ENCODE data around the gene USP32. TPM values are rescaled to one million over a fixed set of nuclear protein-coding genes. Genes with fewer than 3 reads are reported as not detected.

The USP32 gene
- total and polyA plus RNA-seq, 10 of the 15 experiments (the other 5 are each of a cell fraction or from before 2014, with no cell fraction given), result 7.8 to 37.3 (median 25.5) TPM

- SMC1A ChIA-PET (ENCODE audit: uncharacterized antibody, unreplicated experiment), result interaction anchor here (0.8 to 1.0 kb wide), 3 partner anchors 87 to 245 kb away, joined by 3 to 4 read pairs (median 4); no protein-coding TSS in a partner anchor
- Histone ChIP-seq H3K9ac (ENCODE audit: control insufficient read depth, insufficient read depth, low read length) (peak overlapping the region; percentile 84), H3K79me2 (ENCODE audit: control insufficient read depth, insufficient read depth, low read length) (peaks cover 30% of the 10 kb centered on the region), H4K20me1 (ENCODE audit: control insufficient read depth, insufficient read depth) (no peaks in the 10 kb centered on the region), H3K27me3 (replicated peaks in 1 of 2; ENCODE audit: control insufficient read depth in 2 of 2, insufficient read depth in 2 of 2, low read length in 1 of 2) (no peaks in the 10 kb centered on the region), H3K27ac (ENCODE audit: control insufficient read depth, insufficient read depth) (peak overlapping the region; percentile 89), H2AFZ (ENCODE audit: control insufficient read depth, low read depth, low read length) (peak overlapping the region; percentile 61), H3K4me2 (ENCODE audit: control insufficient read depth, insufficient read depth) (peak overlapping the region; percentile 91), H3K9me3 (replicated peaks; ENCODE audit: control insufficient read depth, insufficient read depth, low read length) (no peaks in the 10 kb centered on the region), H3K4me3 (peak overlapping the region; percentile 97), H3K4me1 (ENCODE audit: control insufficient read depth, insufficient read depth, low read length) (peaks cover 6% of the 10 kb centered on the region), H3K36me3 (ENCODE audit: control insufficient read depth in 2 of 2, insufficient read depth in 2 of 2, low read length in 1 of 2) (no peaks in the 10 kb centered on the region)
- 17% methylated on average over 17 of the region's 17 CpGs for WGBS (ENCODE audit: insufficient coverage, insufficient replicate concordance, low lambda C conversion rate, missing lambda C conversion rate)
- CTCF ChIA-PET, result interaction anchor here (1.1 to 1.8 kb wide), 3 partner anchors 37 to 162 kb away, joined by 3 to 6 read pairs (median 4); no protein-coding TSS in a partner anchor
- FAIRE-seq, result no peak
- ATAC-seq, result peak; percentile 40
- POLR2A ChIA-PET, result interaction anchor here (1.8 kb wide), 1 partner anchor 79 kb away, joined by 10 read pairs; no protein-coding TSS in a partner anchor
- peak; percentile 48 for DNase-seq (ENCODE audit: low read depth, low spot score)
- intact Hi-C loops (cut with micrococcal nuclease; ENCODE audit: unreplicated experiment), result loop anchor here (5.0 kb wide), 1 partner anchor 86 kb away; no protein-coding TSS in a partner anchor
- in situ Hi-C loops (cut with MboI), result no loop called here
- RAD21 ChIA-PET (ENCODE audit: unreplicated experiment), result interaction anchor here (0.9 kb wide), 1 partner anchor 162 kb away, joined by 3 read pairs; no protein-coding TSS in a partner anchor
- BruUV-seq (replicated peaks), result TSS peak; percentile 98
- TF ChIP-seq STAT1 (conservative IDR thresholded peaks at IDR 0.05) (no peak), MYB (IDR thresholded peaks at IDR 0.05; ENCODE audit: borderline replicate concordance, low read depth, low read length) (no peak), RBBP5 (conservative IDR thresholded peaks at IDR 0.05) (no peak), BRCA1 (IDR thresholded peaks at IDR 0.05; ENCODE audit: low read depth, low read length) (no peak), GABPA (IDR thresholded peaks at IDR 0.05; ENCODE audit: low read depth) (no peak), CBX5 (IDR thresholded peaks at IDR 0.05; ENCODE audit: low read depth) (0 out of 2 replicates have a peak, but pooled peaks have one; percentile 15), CEBPB (IDR thresholded peaks at IDR 0.05; ENCODE audit: borderline replicate concordance in 1 of 2, low read depth in 2 of 2, low read length in 2 of 2) (no peak), USF2 (IDR thresholded peaks at IDR 0.05; ENCODE audit: borderline replicate concordance, low read depth, low read length) (no peak; the same call in 1 of the 2 replicates), IKZF1 (conservative IDR thresholded peaks at IDR 0.05) (no peak; the same call in 1 of the 2 replicates)
- TF ChIP-seq, protein P1, sequence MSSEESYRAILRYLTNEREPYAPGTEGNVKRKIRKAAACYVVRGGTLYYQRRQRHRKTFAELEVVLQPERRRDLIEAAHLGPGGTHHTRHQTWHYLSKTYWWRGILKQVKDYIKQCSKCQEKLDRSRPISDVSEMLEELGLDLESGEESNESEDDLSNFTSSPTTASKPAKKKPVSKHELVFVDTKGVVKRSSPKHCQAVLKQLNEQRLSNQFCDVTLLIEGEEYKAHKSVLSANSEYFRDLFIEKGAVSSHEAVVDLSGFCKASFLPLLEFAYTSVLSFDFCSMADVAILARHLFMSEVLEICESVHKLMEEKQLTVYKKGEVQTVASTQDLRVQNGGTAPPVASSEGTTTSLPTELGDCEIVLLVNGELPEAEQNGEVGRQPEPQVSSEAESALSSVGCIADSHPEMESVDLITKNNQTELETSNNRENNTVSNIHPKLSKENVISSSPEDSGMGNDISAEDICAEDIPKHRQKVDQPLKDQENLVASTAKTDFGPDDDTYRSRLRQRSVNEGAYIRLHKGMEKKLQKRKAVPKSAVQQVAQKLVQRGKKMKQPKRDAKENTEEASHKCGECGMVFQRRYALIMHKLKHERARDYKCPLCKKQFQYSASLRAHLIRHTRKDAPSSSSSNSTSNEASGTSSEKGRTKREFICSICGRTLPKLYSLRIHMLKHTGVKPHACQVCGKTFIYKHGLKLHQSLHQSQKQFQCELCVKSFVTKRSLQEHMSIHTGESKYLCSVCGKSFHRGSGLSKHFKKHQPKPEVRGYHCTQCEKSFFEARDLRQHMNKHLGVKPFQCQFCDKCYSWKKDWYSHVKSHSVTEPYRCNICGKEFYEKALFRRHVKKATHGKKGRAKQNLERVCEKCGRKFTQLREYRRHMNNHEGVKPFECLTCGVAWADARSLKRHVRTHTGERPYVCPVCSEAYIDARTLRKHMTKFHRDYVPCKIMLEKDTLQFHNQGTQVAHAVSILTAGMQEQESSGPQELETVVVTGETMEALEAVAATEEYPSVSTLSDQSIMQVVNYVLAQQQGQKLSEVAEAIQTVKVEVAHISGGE (CRISPR knock-in tag; IDR thresholded peaks at IDR 0.05), result no peak
- TF ChIP-seq, protein P2, sequence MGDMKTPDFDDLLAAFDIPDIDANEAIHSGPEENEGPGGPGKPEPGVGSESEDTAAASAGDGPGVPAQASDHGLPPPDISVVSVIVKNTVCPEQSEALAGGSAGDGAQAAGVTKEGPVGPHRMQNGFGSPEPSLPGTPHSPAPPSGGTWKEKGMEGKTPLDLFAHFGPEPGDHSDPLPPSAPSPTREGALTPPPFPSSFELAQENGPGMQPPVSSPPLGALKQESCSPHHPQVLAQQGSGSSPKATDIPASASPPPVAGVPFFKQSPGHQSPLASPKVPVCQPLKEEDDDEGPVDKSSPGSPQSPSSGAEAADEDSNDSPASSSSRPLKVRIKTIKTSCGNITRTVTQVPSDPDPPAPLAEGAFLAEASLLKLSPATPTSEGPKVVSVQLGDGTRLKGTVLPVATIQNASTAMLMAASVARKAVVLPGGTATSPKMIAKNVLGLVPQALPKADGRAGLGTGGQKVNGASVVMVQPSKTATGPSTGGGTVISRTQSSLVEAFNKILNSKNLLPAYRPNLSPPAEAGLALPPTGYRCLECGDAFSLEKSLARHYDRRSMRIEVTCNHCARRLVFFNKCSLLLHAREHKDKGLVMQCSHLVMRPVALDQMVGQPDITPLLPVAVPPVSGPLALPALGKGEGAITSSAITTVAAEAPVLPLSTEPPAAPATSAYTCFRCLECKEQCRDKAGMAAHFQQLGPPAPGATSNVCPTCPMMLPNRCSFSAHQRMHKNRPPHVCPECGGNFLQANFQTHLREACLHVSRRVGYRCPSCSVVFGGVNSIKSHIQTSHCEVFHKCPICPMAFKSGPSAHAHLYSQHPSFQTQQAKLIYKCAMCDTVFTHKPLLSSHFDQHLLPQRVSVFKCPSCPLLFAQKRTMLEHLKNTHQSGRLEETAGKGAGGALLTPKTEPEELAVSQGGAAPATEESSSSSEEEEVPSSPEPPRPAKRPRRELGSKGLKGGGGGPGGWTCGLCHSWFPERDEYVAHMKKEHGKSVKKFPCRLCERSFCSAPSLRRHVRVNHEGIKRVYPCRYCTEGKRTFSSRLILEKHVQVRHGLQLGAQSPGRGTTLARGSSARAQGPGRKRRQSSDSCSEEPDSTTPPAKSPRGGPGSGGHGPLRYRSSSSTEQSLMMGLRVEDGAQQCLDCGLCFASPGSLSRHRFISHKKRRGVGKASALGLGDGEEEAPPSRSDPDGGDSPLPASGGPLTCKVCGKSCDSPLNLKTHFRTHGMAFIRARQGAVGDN (IDR thresholded peaks at IDR 0.05), result peak; percentile 46; the same call in 1 of the 2 replicates
- TF ChIP-seq, protein P3, sequence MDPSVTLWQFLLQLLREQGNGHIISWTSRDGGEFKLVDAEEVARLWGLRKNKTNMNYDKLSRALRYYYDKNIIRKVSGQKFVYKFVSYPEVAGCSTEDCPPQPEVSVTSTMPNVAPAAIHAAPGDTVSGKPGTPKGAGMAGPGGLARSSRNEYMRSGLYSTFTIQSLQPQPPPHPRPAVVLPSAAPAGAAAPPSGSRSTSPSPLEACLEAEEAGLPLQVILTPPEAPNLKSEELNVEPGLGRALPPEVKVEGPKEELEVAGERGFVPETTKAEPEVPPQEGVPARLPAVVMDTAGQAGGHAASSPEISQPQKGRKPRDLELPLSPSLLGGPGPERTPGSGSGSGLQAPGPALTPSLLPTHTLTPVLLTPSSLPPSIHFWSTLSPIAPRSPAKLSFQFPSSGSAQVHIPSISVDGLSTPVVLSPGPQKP (IDR thresholded peaks at IDR 0.05; ENCODE audit: low read depth, low read length), result no peak
Measured at GRCh38 chr17:60392845-60393702, 1.1 kb upstream of the USP32 start.

Measured in GM12878 (cell line).